Frontal cortex (tissue), 4 donors: ENCODE results near the gene LRFN2. TPM values are rescaled to one million over a fixed set of nuclear protein-coding genes. Genes with fewer than 3 reads are reported as not detected.

ENCODE experiments used
- DNase-seq, 2 donors: peaks; one replicate each; pipeline ENCODE4 v3.0.0; 2012; ENCODE audit warnings: low spot score in 2 of 2
- FAIRE-seq: peaks from 2 replicates; lab custom pipeline; 2012; peaks lifted over from hg19 to GRCh38; lab: Jason Lieb, UNC
- total RNA-seq: library from RNA; depleted of rRNA; stranded (reverse); fragments of >200 nt; gene quantifications from one replicate; pipeline ENCODE4 v1.2.3, GENCODE V29; 2014
- donor health status: control.
- donor health status: control.
- donor health status: control.

LRFN2 gene
- total RNA-seq, 1 donor from 2014 or later = 24.1 TPM

GRCh38 chr6:40588070-40588384 lies 863 bp upstream of the LRFN2 start:
- no peak for DNase-seq
- FAIRE-seq = no peak

- no peak for FAIRE-seq
These were observed 579 bp downstream of the LRFN2 start for GRCh38 chr6:40586369-40587201.

GRCh38 chr6:40585651-40586269 lies 1.4 kb downstream of the LRFN2 start:
- DNase-seq (no peak), FAIRE-seq (no peak)

More at GRCh38 chr6:40586369-40587201, 579 bp downstream of the LRFN2 start:
- no peak for DNase-seq

GRCh38 chr6:40585223-40585622 lies 1.9 kb downstream of the LRFN2 start:
- DNase-seq = no peak
- no peak for FAIRE-seq

GRCh38 chr6:40584741-40585140 lies 2.4 kb downstream of the LRFN2 start:
- no peak for DNase-seq

GRCh38 chr6:40583709-40584108 lies 3.5 kb downstream of the LRFN2 start:
- no peak for FAIRE-seq
- no peak for DNase-seq

More at GRCh38 chr6:40584741-40585140, 2.4 kb downstream of the LRFN2 start:
- FAIRE-seq = no peak

- FAIRE-seq (no peak), DNase-seq (no peak)
These were observed 4.3 kb downstream of the LRFN2 start for GRCh38 chr6:40582892-40583291.

GRCh38 chr6:40579101-40579500 lies 8.1 kb downstream of the LRFN2 start:
- FAIRE-seq (no peak), DNase-seq (no peak)

GRCh38 chr6:40577672-40578071 lies 9.5 kb downstream of the LRFN2 start:
- FAIRE-seq (no peak), DNase-seq (no peak)

GRCh38 chr6:40573221-40573620 lies 13.9 kb downstream of the LRFN2 start:
- FAIRE-seq = no peak
- DNase-seq = no peak

- FAIRE-seq (no peak), DNase-seq (no peak)
These were observed 17.8 kb downstream of the LRFN2 start for GRCh38 chr6:40569162-40569910.

- DNase-seq = no peak
- FAIRE-seq = no peak
These were observed 19.0 kb downstream of the LRFN2 start for GRCh38 chr6:40568062-40568708.

- DNase-seq (no peak), FAIRE-seq (no peak)
These were observed 24.1 kb downstream of the LRFN2 start for GRCh38 chr6:40563111-40563510.

- DNase-seq (no peak), FAIRE-seq (no peak)
These were observed 28.1 kb downstream of the LRFN2 start for GRCh38 chr6:40559056-40559455.

GRCh38 chr6:40558102-40558501 lies 29.1 kb downstream of the LRFN2 start:
- DNase-seq (no peak), FAIRE-seq (no peak)

- no peak for DNase-seq
- FAIRE-seq = no peak
These were observed 30.3 kb downstream of the LRFN2 start for GRCh38 chr6:40556881-40557280.

- DNase-seq = no peak
- FAIRE-seq = no peak
These were observed 31.1 kb downstream of the LRFN2 start for GRCh38 chr6:40556023-40556422.

- no peak for FAIRE-seq
- no peak for DNase-seq
These were observed 32.1 kb downstream of the LRFN2 start for GRCh38 chr6:40555092-40555491.

- no peak for DNase-seq
- FAIRE-seq = no peak
These were observed 34.2 kb downstream of the LRFN2 start for GRCh38 chr6:40552941-40553340.

- DNase-seq (no peak), FAIRE-seq (no peak)
These were observed 35.1 kb downstream of the LRFN2 start for GRCh38 chr6:40551966-40552505.
